ENCODE results near the gene TUBA4A.

TUBA4A gene

GRCh38 chr2:219286436-219287115 lies 32.9 kb upstream of the TUBA4A start:
- no peak for DNase-seq (ENCODE audit: low spot score)

- DNase-seq (ENCODE audit: low spot score): peak; percentile 77
Measured at GRCh38 chr2:219285894-219286425, 32.2 kb upstream of the TUBA4A start.

DNA sequence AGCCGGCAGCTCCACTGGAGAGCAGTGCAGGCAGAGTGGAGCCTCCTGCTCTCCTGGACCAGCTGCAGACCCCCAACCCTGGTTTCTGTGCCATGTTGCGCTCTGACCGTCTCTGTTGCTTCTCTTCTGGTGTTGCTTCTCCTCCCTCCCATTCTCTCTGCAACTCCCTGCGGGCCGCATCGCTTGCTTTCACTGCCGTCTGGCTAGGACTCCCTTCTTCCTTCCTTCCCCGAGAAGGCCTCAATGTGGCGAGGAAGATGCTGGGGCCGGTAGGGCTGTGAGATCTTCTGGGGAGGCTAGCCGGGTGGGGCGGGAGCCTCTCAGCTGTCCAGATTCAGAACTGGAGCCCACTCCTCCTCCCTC lies 31.6 kb upstream of the TUBA4A start:
- no peak for DNase-seq (ENCODE audit: low spot score)

DNA sequence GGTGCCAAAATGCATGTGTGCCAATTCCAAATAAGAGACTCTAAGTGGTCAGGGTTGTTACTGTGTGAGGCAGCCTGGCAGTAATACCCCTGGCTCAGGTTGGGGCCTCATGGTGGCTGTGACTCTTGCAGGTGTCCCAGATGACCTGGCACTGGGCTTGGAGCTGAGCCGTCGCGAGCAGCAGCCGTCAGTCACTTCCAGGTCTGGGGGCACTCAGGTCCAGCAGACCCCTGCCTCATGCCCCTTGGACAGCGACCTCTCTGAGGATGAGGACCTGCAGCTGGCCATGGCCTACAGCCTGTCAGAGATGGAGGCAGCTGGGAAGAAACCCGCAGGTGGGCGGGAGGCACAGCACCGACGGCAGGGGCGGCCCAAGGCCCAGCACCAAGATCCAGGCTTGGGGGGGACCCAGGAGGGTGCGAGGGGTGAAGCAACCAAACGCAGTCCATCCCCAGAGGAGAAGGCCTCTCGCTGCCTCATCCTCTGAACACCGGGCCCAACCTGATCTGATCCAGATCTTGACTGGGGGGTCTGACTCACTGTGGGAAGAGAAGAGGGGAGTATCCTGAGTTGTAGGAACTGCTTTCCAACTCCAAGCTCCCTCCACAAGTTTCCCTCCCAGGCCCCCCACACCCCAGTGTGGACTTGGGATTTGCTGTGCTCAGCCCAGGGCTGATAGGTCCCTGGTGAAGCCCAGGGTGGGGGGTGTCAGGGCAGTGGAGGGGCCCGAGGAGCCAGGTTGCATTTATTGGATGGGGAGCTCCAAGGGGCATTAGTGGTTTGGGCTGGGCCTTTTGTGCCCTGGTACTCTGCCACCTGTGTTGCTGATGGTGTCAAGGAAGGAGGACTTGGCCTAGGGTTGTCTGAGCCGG lies 31.0 kb upstream of the TUBA4A start:
- no peak for DNase-seq (ENCODE audit: low spot score)

DNA sequence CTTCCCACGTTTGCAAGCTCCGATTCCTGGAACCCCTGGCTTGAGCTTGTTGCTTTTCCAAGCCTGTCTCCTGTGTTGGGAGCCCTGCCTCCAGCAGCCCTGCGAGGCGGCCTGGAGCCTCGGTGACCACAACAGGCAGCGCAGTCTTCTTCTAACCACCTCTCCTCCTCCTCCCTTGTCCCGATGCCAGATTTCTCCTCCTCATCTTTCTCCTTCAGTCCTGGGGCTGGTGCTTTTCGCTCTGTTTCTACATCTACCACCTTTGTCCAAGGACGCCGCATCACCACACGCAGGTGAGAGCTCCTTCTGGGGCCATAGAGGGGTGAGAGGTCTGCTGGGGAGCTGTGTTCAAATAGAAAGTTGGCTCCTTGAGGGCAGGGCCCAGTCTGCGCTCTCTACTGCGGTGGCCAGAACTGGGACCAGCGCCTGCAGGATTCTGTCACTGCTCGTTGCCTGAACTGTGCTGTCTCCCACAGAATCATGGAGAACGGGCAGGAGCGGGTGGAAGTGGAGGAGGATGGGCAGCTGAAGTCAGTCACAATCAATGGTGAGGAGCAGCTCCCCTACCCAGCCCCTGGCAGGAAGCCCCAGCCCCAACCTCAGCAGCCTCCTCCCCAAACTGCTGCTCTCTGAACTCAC lies 29.3 kb upstream of the TUBA4A start:
- DNase-seq (ENCODE audit: low spot score): no peak

DNA sequence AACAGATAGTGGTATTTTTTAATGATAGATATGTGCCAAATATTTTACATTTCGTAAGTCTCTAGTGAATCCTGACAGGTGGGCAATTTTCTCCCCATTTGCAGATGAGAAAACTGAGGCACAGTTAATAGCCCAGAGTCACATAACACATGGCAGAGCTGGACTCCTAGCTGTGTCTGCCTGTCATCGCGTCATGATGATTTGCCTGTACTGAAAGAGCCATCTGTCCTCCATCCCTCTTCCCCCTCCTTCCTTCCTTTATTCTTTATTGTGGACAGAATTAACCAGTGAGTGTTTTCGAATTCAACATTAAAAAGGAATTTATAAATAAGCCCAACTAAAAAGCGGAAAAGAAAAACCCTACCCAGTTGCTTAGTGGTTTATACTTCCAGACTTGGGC lies 28.7 kb upstream of the TUBA4A start:
- DNase-seq (ENCODE audit: low spot score): no peak

GRCh38 chr2:219281588-219281987 lies 27.9 kb upstream of the TUBA4A start:
- DNase-seq (ENCODE audit: low spot score): no peak

- DNase-seq (ENCODE audit: low spot score): no peak
Measured at GRCh38 chr2:219280651-219281050, 26.9 kb upstream of the TUBA4A start.

DNA sequence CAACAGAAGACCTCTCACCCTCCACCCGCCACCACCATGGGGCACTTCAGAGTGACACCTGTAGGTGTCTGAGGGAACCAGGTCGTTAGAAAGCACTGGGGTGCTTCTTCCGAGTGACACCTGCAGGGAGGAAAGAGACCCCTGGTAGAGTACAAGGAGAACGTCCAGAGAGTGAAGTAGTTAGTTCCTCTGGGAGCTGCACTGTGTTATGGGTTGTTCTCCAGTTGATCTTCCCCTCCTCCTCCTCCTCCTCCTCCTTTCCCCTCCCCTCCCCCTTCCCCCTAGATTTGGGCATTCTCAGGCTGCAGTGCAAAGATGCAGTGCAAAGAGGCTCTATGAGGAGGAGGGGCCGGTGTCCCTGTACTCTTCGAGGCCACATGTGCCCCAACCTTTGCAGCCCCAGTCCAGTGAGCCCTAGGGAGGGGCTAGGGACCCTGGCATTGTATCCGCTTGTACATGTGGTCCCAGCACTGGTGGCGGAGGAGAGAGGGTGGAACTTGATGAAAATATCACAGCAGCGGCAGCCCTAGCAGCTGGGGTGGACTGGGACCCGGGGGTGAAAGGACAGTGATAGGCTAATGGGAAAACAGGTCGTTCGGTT lies 26.3 kb upstream of the TUBA4A start:
- DNase-seq (ENCODE audit: low spot score): no peak

DNA sequence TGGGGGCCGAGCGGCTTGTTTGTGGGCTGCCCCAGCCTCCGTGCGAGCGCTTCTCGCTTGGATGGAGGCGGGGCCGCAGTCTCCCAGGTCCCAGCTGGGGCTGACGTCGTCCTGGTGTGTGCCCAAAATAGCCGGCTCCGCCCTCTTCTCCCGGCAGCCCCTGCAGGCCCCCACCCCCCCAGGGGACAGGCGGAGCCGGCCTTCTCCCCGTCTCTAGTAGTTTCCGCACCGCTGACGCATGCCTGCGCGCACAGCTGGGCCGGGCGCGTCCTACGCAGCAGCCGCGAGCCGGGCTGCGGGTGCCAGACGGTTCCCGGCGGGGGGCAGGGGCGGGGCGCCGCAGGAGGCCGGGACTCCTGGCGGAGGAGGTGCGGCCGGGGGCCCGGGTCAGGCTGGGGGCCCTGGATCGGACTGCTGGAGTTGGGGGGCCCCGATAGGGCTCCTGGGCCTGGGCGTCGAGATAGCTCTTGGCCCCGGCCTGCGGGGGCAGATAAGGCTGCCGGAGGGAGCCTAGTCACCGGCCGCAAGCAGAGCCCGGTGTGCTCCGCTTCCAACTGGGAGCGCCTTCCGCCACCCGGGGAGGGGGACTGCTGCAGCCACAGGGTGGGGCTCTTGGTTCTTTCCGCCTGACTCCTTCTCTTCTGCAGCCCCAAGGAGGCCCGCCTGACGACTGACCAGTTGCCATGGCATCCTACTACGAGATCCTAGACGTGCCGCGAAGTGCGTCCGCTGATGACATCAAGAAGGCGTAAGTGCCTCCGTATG lies 25.6 kb upstream of the TUBA4A start, which contains the start of gene DNAJB2:
Gene DNAJB2 (plus strand): TSS at position 216 of the 765 bp plus-strand sequence. CDS start 468 bp downstream, at position 684.
- peak; percentile 99 for DNase-seq (ENCODE audit: low spot score)

DNA sequence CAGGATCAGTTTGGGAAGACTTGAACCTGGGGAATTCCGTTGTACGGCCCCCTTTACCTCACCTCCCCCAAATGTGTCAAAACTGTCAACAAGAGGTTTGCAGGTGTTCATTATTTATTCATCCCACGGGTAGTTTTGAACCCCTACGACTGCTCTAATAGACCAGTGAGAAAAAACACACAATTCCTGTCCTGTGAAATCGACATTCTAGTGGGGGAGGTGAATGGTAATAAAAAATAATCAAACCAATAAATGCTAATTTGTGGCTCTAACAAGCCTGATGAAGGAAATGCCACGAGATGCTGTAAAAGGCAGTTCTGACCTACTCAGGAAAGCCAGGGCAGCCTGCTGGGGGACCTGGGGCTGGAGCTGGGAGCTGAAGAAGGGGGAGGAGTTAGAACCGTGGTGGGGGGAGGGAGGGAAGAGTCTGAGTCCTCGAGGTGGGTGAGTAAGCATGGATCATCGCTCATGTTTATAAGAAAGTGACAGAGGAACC lies 25.0 kb upstream of the TUBA4A start:
- DNase-seq (ENCODE audit: low spot score): no peak

GRCh38 chr2:219277703-219278654 lies 24.3 kb upstream of the TUBA4A start:
- peak; percentile 79 for DNase-seq (ENCODE audit: low spot score)

GRCh38 chr2:219274361-219274921 lies 20.7 kb upstream of the TUBA4A start:
- peak; percentile 92 for DNase-seq (ENCODE audit: low spot score)

DNA sequence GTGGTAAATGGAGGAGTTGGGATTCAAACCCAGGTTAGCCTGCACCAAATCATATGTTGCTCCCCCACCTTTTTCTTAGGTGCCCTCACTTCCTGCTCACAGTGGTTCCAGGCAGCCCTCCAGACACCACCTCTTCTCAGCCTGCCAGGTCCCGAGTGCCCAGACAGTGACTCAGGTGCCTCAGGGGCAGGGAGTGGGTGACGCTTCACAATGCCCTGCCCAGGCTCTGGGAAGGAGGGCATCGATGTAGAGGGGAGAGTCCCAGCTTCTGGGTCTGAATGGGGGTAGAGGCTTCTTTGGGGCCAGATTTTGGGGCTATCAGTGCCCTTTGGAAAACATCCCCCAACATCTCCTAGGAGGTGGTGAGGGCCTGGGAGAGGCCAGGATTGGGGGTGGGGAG lies 20.2 kb upstream of the TUBA4A start:
- no peak for DNase-seq (ENCODE audit: low spot score)

GRCh38 chr2:219272995-219273394 lies 19.3 kb upstream of the TUBA4A start:
- DNase-seq (ENCODE audit: low spot score): no peak

DNA sequence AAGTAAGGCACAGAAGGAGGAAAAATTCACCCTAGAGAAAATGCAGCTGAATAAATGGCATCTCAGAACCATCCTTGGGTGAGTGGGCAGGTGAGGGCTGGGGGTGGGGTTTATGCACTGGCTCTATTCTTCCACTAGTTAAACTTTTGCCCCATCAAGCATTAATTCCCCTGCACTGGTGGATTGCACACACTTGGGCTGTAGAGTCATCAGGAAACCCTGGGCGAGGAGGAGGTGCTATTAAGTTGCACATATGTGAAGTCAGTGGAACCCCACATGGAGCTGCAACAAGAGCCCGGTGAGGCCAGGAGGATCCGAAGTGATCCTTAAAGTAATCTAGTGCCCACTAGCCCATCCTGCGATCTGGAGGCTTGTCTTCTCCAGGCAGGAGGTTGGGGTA lies 18.6 kb upstream of the TUBA4A start:
- DNase-seq (ENCODE audit: low spot score): no peak

- no peak for DNase-seq (ENCODE audit: low spot score)
Measured at GRCh38 chr2:219271021-219271420, 17.3 kb upstream of the TUBA4A start.

GRCh38 chr2:219270055-219270372 lies 16.3 kb upstream of the TUBA4A start:
- DNase-seq (ENCODE audit: low spot score): no peak

GRCh38 chr2:219269362-219270054 lies 15.8 kb upstream of the TUBA4A start:
- DNase-seq (ENCODE audit: low spot score): no peak
